Motor neuron (in vitro differentiated cells): ENCODE measurements around the gene RALGAPA2. TPM values are rescaled to one million over a fixed set of nuclear protein-coding genes. Genes with fewer than 3 reads are reported as not detected.

ENCODE experiments used
- ATAC-seq, 8 experiments: fragments of 200-7000 bp; cut with Tn5 transposase; replicated peaks in 6 of 8; 2 replicates each; pipeline ENCODE4 v1.8.0; 2021; ENCODE audit warnings: mild to moderate bottlenecking in 8 of 8, moderate library complexity in 8 of 8
- H3K27ac ChIP-seq, 2 donors: fragments of 250-450 bp; sonication (Bioruptor Pico); 2 replicates each; pipeline ENCODE4 v1.9.0; 2021; ENCODE audit warnings: antibody characterized with exemption in 2 of 2, mild to moderate bottlenecking in 2 of 2, moderate library complexity in 1 of 2
- H3K4me1 ChIP-seq, 2 donors: fragments of 250-450 bp; sonication (Bioruptor Pico); replicated peaks in 1 of 2; 2 replicates each; pipeline ENCODE4 v1.6.1; 2021; ENCODE audit warnings: antibody characterized with exemption in 2 of 2, mild to moderate bottlenecking in 2 of 2, moderate library complexity in 1 of 2
- H3K4me3 ChIP-seq, 5 donors: fragments of 250-450 bp; sonication (Bioruptor Pico); 2 replicates each; pipeline ENCODE4 v1.9.0; 2021; ENCODE audit warnings: antibody characterized with exemption in 5 of 5, mild to moderate bottlenecking in 5 of 5, moderate library complexity in 4 of 5
- WGBS, 10 experiments: fragments of 450-650 bp; shearing (Covaris generic); methylation state at CpG; one replicate each; pipeline ENCODE4 v1.0.0; 2022; 5-methylcytosine and 5-hydroxymethylcytosine counted together
- in situ Hi-C, 9 experiments: fragments of 400-800 bp; cut with MboI; loops; one replicate each; pipeline ENCODE4 v1.15.0; 2021; ENCODE audit warnings: low sequenced_read_pairs in 9 of 9, low pct_unique_long_range_greater_than_20kb in 2 of 9; ENCODE audit not compliant: unreplicated experiment in 9 of 9
- total RNA-seq, 8 experiments: library from RNA; unstranded; fragments of 300-600 nt; gene quantifications; 2 replicates each; pipeline versions ENCODE4 v1.2.3 to v1.2.4, GENCODE V29; 2022

Gene RALGAPA2
- total RNA-seq, 8 experiments from 2014 or later: 10.7 to 67.4 (median 20.2) TPM

DNA sequence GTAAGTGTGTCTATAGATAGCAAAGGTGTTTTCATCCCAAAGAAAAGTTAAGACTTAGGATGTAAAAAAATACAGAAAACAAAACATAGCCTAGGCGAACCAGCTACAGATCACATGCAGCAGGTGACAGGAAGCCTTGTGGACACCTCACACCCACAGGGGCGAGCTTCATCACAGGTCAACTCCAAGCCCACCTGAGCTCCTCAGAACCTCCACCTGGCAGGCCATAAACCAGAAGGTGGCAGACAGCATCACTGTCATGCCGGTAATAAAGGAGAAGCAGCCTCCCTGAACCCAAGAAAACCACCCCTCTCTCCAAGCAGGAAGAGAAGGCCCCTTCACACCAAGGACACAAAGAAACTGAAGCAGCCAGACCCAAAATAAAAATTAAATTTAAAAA is 1.0 kb downstream of the RALGAPA2 start:
- Histone ChIP-seq H3K4me3 (peak overlapping the region; percentile 52 to 85 (median 72)), H3K4me1 (peaks cover 3 to 12% of the 10 kb centered on the region in 2 donors), H3K27ac (no peak overlapping the region)
- in situ Hi-C loops: no loop called here
- WGBS, 10 experiments: 13 to 100% (median 54%) methylated on average over 1 to 3 of the region's 3 CpGs; no CpG with 5 or more reads in 2 of the 10 experiments
- no peak for ATAC-seq

- no peak overlapping the region for H3K27ac ChIP-seq
- WGBS, 10 experiments: 33 to 81% (median 56%) methylated on average over 3 to 6 of the region's 6 CpGs
- no peak for ATAC-seq
- peak overlapping the region in 2 of 5 donors; percentile 72 to 85 for H3K4me3 ChIP-seq
- in situ Hi-C loops: no loop called here
- peaks cover 3 to 12% of the 10 kb centered on the region in 2 donors for H3K4me1 ChIP-seq
Measured at GRCh38 chr20:20710443-20711315, 1.8 kb downstream of the RALGAPA2 start.

- H3K4me1 ChIP-seq: peaks cover 3 to 12% of the 10 kb centered on the region in 2 donors
- ATAC-seq: no peak
- in situ Hi-C loops: no loop called here
Measured at GRCh38 chr20:20709887-20710286, 2.6 kb downstream of the RALGAPA2 start.

DNA sequence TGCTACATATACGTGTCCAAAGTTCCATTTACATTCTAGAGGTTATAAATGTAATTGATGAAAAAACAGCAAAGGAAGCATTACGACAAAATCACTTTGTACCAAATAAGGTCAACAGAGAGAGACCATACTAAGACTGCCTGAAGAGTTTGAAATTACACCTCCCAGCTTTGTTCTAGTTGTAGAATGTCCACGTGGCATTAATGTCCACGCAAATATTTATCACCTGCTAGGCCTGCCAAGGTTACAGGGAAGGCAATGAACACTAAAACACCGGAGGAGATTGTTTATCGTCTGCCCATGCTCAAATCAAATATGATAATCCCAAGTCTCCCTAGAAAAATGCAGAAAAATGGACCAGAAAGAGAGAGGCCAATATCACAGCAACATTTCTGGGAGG is 6.2 kb downstream of the RALGAPA2 start:
- no peak for ATAC-seq
- in situ Hi-C loops: no loop called here
- H3K4me3 ChIP-seq: no peak overlapping the region
- H3K4me1 ChIP-seq: peaks cover 0 to 7% of the 10 kb centered on the region in 2 donors
- no peak overlapping the region for H3K27ac ChIP-seq
- WGBS, 10 experiments: 74 to 100% (median 93%) methylated on average over 1 to 6 of the region's 6 CpGs; no CpG with 5 or more reads in 1 of the 10 experiments

More at GRCh38 chr20:20709887-20710286, 2.6 kb downstream of the RALGAPA2 start:
- Histone ChIP-seq H3K27ac (no peak overlapping the region), H3K4me3 (no peak overlapping the region)
- WGBS, 10 experiments: 83 to 100% (median 90%) methylated on average over 2 to 3 of the region's 3 CpGs; no CpG with 5 or more reads in 2 of the 10 experiments

DNA sequence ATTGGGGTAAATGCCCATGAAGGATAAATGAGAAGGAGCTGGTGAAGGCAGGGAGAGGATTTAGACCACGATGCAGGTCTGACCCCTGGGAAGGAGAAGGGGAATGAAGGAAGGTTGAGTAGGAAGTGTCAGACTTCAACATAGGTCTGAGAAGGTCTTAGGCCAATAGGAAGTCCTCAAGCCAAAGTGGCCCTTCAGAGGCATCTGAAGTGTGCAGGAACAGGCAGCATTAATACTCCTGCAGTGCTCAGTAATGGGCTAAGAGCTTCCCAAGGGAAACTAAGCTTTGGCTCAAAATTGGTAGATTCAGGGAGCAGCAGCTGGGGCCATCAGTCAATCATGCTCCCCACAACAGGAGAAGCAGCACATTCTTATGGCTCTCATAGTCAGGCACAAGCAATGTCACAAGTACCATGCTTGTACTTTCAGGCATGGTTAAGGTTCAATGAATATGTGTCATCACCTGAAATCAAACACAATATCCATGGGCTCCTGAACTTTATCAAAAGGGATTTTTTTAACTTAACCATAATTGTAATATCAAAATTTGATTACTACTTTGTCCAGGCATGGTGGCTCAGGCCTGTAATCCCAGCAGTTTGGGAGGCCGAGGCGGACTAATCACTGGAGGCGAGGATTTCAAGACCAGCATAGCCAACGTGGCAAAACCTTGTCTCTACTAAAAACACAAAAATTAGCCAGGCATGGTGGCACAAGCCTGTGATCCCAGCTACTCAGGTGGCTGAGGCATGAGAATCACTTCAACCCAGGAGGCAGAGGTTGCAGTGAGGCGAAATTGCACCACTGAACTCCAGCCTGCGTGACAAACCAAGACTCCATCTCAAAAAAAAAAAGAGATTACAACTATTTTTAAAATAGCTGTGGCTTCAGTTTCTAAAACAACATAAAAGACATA is 9.9 kb downstream of the RALGAPA2 start:
- H3K4me1 ChIP-seq: no peaks in the 10 kb centered on the region
- H3K27ac ChIP-seq: no peak overlapping the region
- H3K4me3 ChIP-seq: no peak overlapping the region
- in situ Hi-C loops: no loop called here
- ATAC-seq: no peak
- WGBS, 10 experiments: 0 to 100% (median 90%) methylated on average over 1 to 6 of the region's 7 CpGs

DNA sequence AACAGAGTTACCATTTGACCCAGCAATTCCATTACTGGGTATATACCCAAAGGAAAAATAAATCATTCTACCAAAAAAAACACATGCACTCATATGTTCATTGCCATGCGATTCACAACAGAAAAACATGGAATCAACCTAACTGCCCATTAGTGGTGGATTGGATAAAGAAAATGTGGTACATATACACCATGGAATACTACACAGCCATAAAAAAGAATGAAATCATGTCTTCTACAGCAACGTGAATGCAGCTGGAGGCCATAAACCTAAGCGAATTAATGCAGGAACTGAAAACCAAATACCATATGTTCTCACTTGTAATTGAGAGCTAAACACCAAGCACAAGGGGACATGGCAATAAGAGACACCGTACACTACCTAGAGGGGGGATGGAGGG is 12.5 kb downstream of the RALGAPA2 start:
- H3K27ac ChIP-seq: no peak overlapping the region
- 54 to 100% (median 85%) methylated on average over 1 to 4 of the region's 4 CpGs for WGBS, 10 experiments
- in situ Hi-C loops: no loop called here
- H3K4me1 ChIP-seq: no peaks in the 10 kb centered on the region
- no peak overlapping the region for H3K4me3 ChIP-seq
- ATAC-seq: no peak

- Histone ChIP-seq H3K4me1 (no peaks in the 10 kb centered on the region), H3K4me3 (no peak overlapping the region), H3K27ac (no peak overlapping the region)
- in situ Hi-C loops: no loop called here
- WGBS, 10 experiments: 21 to 100% (median 71%) methylated on average over 1 to 3 of the region's 3 CpGs; no CpG with 5 or more reads in 1 of the 10 experiments
- ATAC-seq: peak in 1 of 8 experiments; percentile 42
Measured at GRCh38 chr20:20699144-20699543, 13.3 kb downstream of the RALGAPA2 start.

- ATAC-seq: no peak
- in situ Hi-C loops: no loop called here
- no peak overlapping the region for H3K27ac ChIP-seq
- H3K4me1 ChIP-seq: no peaks in the 10 kb centered on the region
- WGBS, 10 experiments: 43 to 100% (median 94%) methylated on average over 1 to 3 of the region's 4 CpGs; no CpG with 5 or more reads in 2 of the 10 experiments
- H3K4me3 ChIP-seq: no peak overlapping the region
Measured at GRCh38 chr20:20697325-20697845, 15.1 kb downstream of the RALGAPA2 start.

DNA sequence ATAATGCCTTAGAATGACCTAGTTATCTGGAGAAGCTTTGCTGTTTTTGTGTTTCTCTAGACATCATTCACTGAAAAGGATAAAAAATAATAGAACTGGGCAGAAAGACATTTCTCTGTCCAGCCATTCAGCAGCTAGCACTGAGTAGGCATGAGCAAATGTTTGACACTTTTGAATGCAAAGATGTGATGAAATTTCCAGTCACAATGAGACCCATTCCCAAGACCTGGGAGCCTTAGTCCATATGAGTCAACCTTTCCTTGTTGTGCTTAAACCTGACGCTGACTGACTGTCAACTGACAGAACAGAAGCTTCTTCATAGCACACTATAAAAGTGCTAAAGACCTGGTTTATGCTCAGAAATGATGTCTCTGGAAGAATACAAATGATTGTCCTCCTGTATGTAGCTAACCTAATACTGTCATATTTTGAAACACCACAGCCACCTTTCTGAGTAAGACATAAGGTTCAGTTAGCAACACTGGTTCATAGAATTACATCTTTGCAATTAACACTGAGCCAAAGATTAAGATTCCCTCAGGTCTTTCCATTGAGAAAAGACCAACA is 17.1 kb downstream of the RALGAPA2 start:
- in situ Hi-C loops: no loop called here
- Histone ChIP-seq H3K27ac (no peak overlapping the region), H3K4me1 (no peaks in the 10 kb centered on the region), H3K4me3 (no peak overlapping the region)
- ATAC-seq: peak in 3 of 8 experiments; percentile 19 to 50 (median 35)
- 67 to 100% (median 75%) methylated on average over 1 of the region's 1 CpG; no CpG with 5 or more reads in 5 of the 10 experiments for WGBS, 10 experiments

- Histone ChIP-seq H3K4me3 (no peak overlapping the region), H3K27ac (no peak overlapping the region), H3K4me1 (no peaks in the 10 kb centered on the region)
- in situ Hi-C loops: no loop called here
- ATAC-seq: no peak
- 80 to 100% (median 95%) methylated on average over 1 to 4 of the region's 4 CpGs; no CpG with 5 or more reads in 2 of the 10 experiments for WGBS, 10 experiments
Measured at GRCh38 chr20:20694591-20694990, 17.9 kb downstream of the RALGAPA2 start.

DNA sequence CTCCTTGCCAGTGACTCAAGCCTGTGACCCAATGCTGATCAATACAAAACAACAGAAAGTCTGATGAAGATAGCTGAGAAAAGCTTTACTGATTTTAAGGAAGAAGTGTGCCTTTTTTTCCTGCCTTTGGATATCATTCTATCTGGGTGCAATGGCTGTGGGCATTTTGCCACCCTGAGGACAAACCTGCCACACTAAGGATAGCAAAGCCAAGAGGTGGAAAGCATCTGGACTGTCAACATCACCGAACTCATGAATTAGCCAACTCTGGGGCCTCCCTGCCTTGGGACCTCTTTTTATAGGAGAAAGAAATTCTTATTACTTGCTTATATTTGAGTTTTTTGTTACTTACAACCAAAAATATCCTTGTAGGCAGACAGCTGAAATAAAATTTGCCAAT is 19.9 kb downstream of the RALGAPA2 start:
- no peak for ATAC-seq
- WGBS, 10 experiments: 43 to 100% (median 75%) methylated on average over 1 of the region's 1 CpG; no CpG with 5 or more reads in 4 of the 10 experiments
- H3K4me1 ChIP-seq: no peaks in the 10 kb centered on the region

DNA sequence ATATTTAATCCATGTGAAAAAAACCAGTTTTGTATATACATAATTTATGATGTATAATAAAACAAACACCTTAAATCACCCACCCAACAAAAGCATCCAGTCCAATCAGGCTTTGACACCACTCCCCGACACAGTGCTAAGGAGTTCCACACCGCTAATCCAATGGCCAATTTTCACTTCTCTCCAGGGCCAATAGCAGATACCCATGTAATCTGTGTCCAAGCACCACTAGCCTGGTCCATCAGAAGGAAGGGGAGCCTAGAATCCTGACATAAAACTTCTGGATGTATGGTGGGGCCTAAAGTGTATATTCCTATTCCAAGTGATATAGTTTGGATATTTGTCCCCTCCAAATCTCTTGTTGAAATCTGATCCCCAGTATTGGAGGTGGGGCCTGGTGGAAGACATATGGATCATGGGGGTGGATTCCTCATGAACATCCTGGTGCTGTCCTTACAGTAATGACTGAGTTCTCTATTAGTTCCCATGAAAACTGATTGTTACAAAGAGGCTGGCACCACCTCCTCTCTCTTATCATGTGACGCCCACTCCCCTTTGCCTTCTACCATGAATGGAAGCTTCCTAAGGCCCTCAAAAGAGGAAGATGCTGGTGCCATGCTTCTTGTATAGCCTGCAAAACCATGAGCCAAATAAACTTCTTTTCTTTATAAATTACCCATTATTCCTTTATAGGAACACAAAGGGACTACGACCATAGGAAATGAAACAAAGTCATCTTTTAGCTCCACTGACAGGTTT is 20.8 kb downstream of the RALGAPA2 start:
- Histone ChIP-seq H3K4me3 (no peak overlapping the region), H3K27ac (no peak overlapping the region), H3K4me1 (no peaks in the 10 kb centered on the region)
- in situ Hi-C loops: no loop called here
- WGBS, 10 experiments: 66 to 100% (median 88%) methylated on average over 1 to 4 of the region's 4 CpGs; no CpG with 5 or more reads in 1 of the 10 experiments
- ATAC-seq: peak in 3 of 8 experiments; percentile 46 to 68 (median 49)

More for the DNA sequence above, 19.9 kb downstream of the RALGAPA2 start:
- in situ Hi-C loops: no loop called here
- Histone ChIP-seq H3K4me3 (no peak overlapping the region), H3K27ac (no peak overlapping the region)
